Transverse colon (tissue), 4 donors: ENCODE data around the gene GPC5. TPM values are rescaled to one million over a fixed set of nuclear protein-coding genes. Genes with fewer than 3 reads are reported as not detected.

Experiments
- DNase-seq: peaks from one replicate; pipeline ENCODE4 v3.0.0-alpha.2; 2019
- H3K27ac ChIP-seq, 4 donors: fragments of 200-600 bp; sonication (generic); 2 replicates each; pipeline ENCODE4 v1.5.1; 2016 to 2018; ENCODE audit warnings: inconsistent platforms in 4 of 4
- H3K27me3 ChIP-seq: fragments of 200-600 bp; sonication (generic); 2 replicates; pipeline ENCODE4 v1.5.1; 2017; ENCODE audit warnings: inconsistent platforms
- H3K36me3 ChIP-seq, 4 donors: fragments of 200-600 bp; sonication (generic); 2 replicates each; pipeline ENCODE4 v1.5.1; 2017 to 2019; ENCODE audit warnings: inconsistent platforms in 4 of 4
- H3K4me1 ChIP-seq, 4 donors: fragments of 200-600 bp; sonication (generic); 2 replicates each; pipeline ENCODE4 v1.5.1; 2017 to 2020; ENCODE audit warnings: inconsistent platforms in 4 of 4
- H3K4me3 ChIP-seq, 4 donors: fragments of 200-600 bp; sonication (generic); 1 replicate in 1 of 4; 2 replicates in 3 of 4; pipeline versions ENCODE4 v1.5.1 to v1.6.1; 2017 to 2019; ENCODE audit warnings: inconsistent platforms in 4 of 4
- H3K9me3 ChIP-seq, 2 donors: fragments of 200-600 bp; sonication (generic); 2 replicates each; pipeline ENCODE4 v1.5.1; 2017 to 2019; ENCODE audit warnings: inconsistent platforms in 2 of 2
- CTCF ChIP-seq, 5 experiments: fragments of 200-600 bp in 3 of 5; fragments of 450-650 bp in 2 of 5; sonication (generic) in 3 of 5; IDR thresholded peaks; 1 replicate in 2 of 5; 2 replicates in 3 of 5; pipeline ENCODE4 v1.5.1; 2016 to 2017; ENCODE audit warnings: antibody characterized with exemption in 5 of 5, inconsistent platforms in 3 of 5, mild to moderate bottlenecking in 2 of 5, moderate library complexity in 1 of 5
- EP300 ChIP-seq: sonication (generic); formaldehyde crosslinking; IDR thresholded peaks from one replicate; pipeline ENCODE4 v1.6.1; 2017; ENCODE audit warnings: antibody characterized with exemption, low read depth
- POLR2A ChIP-seq: fragments of 450-650 bp; IDR thresholded peaks from one replicate; pipeline ENCODE4 v1.6.1; 2016; ENCODE audit warnings: antibody characterized with exemption, mild to moderate bottlenecking, moderate library complexity
- POLR2AphosphoS5 ChIP-seq, 3 donors: sonication (generic); formaldehyde crosslinking; IDR thresholded peaks; one replicate each; pipeline ENCODE4 v1.6.1; 2016; ENCODE audit warnings: antibody characterized with exemption in 3 of 3
- WGBS, 2 donors: methylation state at CpG; one replicate each; pipeline ENCODE4 v1.1.5; 2018; ENCODE audit warnings: low coverage in 1 of 2; 5-methylcytosine and 5-hydroxymethylcytosine counted together
- in situ Hi-C, 4 donors: fragments of 200-750 bp; cut with MboI; loops; one replicate each; pipeline versions ENCODE4 v1.15.0 to v1.15.1; 2017; ENCODE audit warnings: low sequenced_read_pairs in 3 of 4, low pct_ligation_motif_present in 1 of 4, low pct_unique_long_range_greater_than_20kb in 1 of 4
- intact Hi-C: fragments of 100-400 bp; cut with DNase I; formaldehyde crosslinking; loops from one replicate; pipeline ENCODE4 v1.15.1; 2023; ENCODE audit warnings: low total_unique reads
- total RNA-seq, 4 donors: library from RNA; depleted of rRNA; stranded (reverse); fragments of >200 nt; gene quantifications; one replicate each; pipeline ENCODE4 v1.1.0, GENCODE V29; 2016

GPC5 gene
- total RNA-seq, 4 donors from 2014 or later = 0.48 to 1.4 TPM; not detected in 2

- in situ Hi-C loops (no loop called here), intact Hi-C loops (no loop called here)
- Histone ChIP-seq H3K4me3 (no peak overlapping the region), H3K4me1 (no peaks in the 10 kb centered on the region), H3K9me3 (no peaks in the 10 kb centered on the region), H3K27me3 (no peaks in the 10 kb centered on the region), H3K27ac (no peak overlapping the region), H3K36me3 (no peaks in the 10 kb centered on the region)
- WGBS, 2 donors = 65 to 72% methylated on average over 3 of the region's 3 CpGs
- no peak for TF ChIP-seq EP300
- TF ChIP-seq CTCF (IDR thresholded peaks at IDR 0.05) = no peak
- no peak for TF ChIP-seq POLR2A
- no peak for TF ChIP-seq POLR2AphosphoS5 (IDR thresholded peaks at IDR 0.05)
- DNase-seq = no peak
Measured at GRCh38 chr13:91523116-91523515, 124.7 kb downstream of the GPC5 start.

GRCh38 chr13:91526543-91527033, 128.2 kb downstream of the GPC5 start:
- no peaks in the 10 kb centered on the region for H3K27me3 ChIP-seq
- intact Hi-C loops = no loop called here
- TF ChIP-seq CTCF (IDR thresholded peaks at IDR 0.05) (no peak), POLR2AphosphoS5 (IDR thresholded peaks at IDR 0.05) (no peak), POLR2A (no peak), EP300 (no peak)
- H3K9me3 ChIP-seq = no peaks in the 10 kb centered on the region
- 79 to 82% methylated on average over 3 of the region's 3 CpGs for WGBS, 2 donors
- in situ Hi-C loops = no loop called here
- DNase-seq = no peak
- no peaks in the 10 kb centered on the region for H3K4me1 ChIP-seq
- no peak overlapping the region for H3K4me3 ChIP-seq
- H3K27ac ChIP-seq = no peak overlapping the region
- H3K36me3 ChIP-seq = no peaks in the 10 kb centered on the region

- Histone ChIP-seq H3K9me3 (no peaks in the 10 kb centered on the region), H3K4me3 (no peak overlapping the region), H3K4me1 (no peaks in the 10 kb centered on the region), H3K27me3 (no peaks in the 10 kb centered on the region), H3K27ac (no peak overlapping the region), H3K36me3 (no peaks in the 10 kb centered on the region)
- intact Hi-C loops = no loop called here
- no peak for TF ChIP-seq EP300
- no peak for TF ChIP-seq POLR2A
- no peak for TF ChIP-seq CTCF (IDR thresholded peaks at IDR 0.05)
- TF ChIP-seq POLR2AphosphoS5 (IDR thresholded peaks at IDR 0.05) = no peak
- DNase-seq = no peak
- 85 to 89% methylated on average over 3 of the region's 3 CpGs for WGBS, 2 donors
- in situ Hi-C loops = no loop called here
Measured at GRCh38 chr13:91529739-91530482, 131.5 kb downstream of the GPC5 start.

- in situ Hi-C loops (no loop called here), intact Hi-C loops (no loop called here)
- Histone ChIP-seq H3K4me3 (no peak overlapping the region), H3K4me1 (no peaks in the 10 kb centered on the region), H3K36me3 (no peaks in the 10 kb centered on the region), H3K9me3 (no peaks in the 10 kb centered on the region), H3K27me3 (no peaks in the 10 kb centered on the region), H3K27ac (no peak overlapping the region)
- TF ChIP-seq EP300 (no peak), CTCF (IDR thresholded peaks at IDR 0.05) (no peak), POLR2A (no peak), POLR2AphosphoS5 (IDR thresholded peaks at IDR 0.05) (no peak)
- DNase-seq = no peak
- 52 to 59% methylated on average over 2 of the region's 2 CpGs for WGBS, 2 donors
Measured at GRCh38 chr13:91531646-91532045, 133.2 kb downstream of the GPC5 start.
